GM12873 (cell line): ENCODE data around the gene ATP8B2.

Experiments
- CTCF ChIP-seq: IDR thresholded peaks from 2 replicates; pipeline ENCODE4 v1.5.1; 2012; ENCODE audit warnings: low read depth, mild to moderate bottlenecking, moderate library complexity, low read length, control low read depth; ENCODE audit not compliant: insufficient read depth; ENCODE audit errors: missing control alignments

The ATP8B2 gene

DNA sequence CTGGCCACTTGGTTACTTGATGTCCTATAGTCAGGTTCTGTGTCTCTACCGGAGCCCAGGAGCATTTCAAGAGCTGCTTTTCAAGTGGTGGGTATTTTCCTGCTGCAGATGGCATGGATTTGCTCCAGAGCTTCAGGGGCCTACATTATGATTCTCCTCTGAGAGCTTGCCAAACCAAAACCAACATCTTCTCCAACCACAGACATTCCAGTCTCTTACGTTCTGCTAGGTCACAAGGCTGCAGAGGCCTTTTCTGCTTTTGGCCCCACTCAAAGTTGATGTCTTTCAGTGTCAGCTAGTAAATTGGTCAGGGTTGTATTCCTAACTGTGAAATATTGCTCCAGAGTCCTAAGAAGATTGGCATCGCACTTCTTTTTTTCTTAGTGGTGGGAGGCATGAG is 19.2 kb upstream of the ATP8B2 start:
- no peak for TF ChIP-seq CTCF

DNA sequence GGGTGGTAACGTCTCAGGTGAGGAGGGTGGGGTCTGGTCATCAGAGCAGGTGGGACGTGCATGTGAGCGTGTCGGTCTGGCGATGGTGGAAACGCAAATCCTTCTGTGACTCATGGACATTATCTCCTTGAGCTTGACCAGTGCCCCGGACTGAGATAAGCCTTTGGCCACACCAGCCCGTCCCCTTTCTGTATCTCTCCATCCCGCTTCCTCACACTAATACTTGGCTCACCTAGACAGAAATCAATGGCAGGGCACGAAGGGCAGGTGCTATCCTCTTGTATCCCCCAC is 12.3 kb upstream of the ATP8B2 start:
- no peak for TF ChIP-seq CTCF

- TF ChIP-seq CTCF = no peak
Measured at GRCh38 chr1:154316704-154317103, 8.6 kb upstream of the ATP8B2 start.

DNA sequence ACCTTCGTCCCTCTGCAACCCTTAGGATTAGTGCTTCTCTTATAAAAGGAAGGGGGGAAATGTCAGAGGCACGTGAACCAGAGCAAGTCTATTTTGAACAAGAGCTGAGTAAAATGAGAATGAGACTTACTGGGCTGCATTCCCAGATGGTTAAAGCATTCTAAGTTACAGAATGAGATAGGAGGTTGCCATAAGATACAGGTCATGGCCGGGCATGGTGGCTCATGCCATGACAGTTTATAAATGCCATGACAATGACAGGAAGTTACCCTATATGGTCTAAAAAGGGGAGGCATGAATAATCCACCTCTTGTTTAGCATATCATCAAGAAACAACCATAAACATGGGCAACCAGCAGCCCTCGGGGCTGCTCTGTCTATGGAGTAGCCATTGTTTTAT is 6.9 kb upstream of the ATP8B2 start:
- no peak for TF ChIP-seq CTCF

GRCh38 chr1:154320882-154321608 is 4.3 kb upstream of the ATP8B2 start, which contains the start of gene AQP10:
TSS of gene AQP10 (plus strand) at chr1:154321093. CDS start at chr1:154321156, 63 bp downstream.
- TF ChIP-seq CTCF = no peak

GRCh38 chr1:154323493-154323892 is 1.8 kb upstream of the ATP8B2 start:
- no peak for TF ChIP-seq CTCF

DNA sequence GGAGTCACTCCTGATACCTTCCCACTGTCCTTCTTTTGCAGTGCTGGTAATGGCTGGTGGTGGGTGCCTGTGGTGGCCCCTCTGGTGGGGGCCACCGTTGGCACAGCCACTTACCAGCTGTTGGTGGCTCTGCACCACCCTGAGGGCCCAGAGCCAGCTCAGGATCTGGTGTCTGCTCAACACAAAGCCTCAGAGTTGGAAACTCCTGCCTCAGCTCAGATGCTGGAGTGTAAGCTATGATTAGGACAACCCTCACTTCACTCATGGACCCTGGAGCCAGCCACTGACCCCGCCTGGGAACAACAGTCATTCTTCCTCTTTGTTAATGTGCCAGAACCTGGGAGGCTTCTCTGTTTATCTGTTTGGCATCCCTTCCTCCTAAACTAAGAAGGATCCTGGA is 1.1 kb upstream of the ATP8B2 start:
- TF ChIP-seq CTCF = no peak
